AG08396 (cell line): ENCODE results near the gene CFAP68.

ENCODE experiments used
- DNase-seq: peaks from one replicate; pipeline ENCODE4 v3.0.0; 2012; ENCODE audit warnings: low spot score, mixed read lengths

CFAP68 gene, protein sequence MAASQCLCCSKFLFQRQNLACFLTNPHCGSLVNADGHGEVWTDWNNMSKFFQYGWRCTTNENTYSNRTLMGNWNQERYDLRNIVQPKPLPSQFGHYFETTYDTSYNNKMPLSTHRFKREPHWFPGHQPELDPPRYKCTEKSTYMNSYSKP

DNA sequence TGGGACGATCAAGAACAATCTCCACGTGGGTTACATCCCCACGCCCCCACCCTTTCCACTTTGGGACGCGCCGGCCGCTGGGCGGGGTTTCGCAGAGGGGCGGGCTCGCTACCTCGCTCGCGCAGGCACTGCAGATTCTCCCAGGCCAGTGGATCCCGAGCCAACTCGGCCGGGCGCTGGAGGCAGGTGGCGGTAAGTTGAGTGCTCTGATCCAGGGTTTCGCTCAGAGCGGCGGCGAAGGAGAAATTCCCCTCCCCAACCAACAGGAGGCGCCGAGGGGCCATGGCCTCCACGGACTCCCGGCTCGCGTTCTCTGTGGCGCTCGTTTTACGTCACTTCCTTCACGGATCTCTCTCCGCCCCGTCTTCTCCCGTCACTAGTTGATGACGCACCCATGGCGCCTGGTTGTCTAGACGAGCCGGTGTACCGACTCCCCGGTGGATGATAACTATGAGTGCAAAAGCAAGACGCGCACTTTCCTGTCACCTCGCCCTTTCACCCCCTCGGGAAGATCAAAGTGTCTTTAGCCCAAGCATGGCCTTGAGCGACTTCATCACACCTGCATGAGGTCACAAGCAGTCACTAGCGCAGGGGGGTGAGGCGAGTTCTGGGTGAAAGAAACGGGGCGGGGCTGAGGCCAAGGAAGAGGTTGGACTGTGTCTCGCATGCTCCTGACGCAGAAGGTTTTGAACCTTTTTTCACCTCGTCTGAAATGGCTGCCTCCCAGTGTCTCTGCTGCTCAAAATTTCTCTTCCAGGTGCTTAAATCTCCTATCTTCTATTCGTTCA lies at the start of gene CFAP68, which contains the start of gene FDXACB1:
Gene CFAP68 (plus strand): TSS at position 693 of the 788 bp plus-strand sequence. CDS start 20 bp downstream, at position 713.
Gene FDXACB1 (minus strand): TSS at position 317 of the 788 bp plus-strand sequence. CDS start 33 bp downstream, at position 284.
- DNase-seq: peak; percentile 95

DNA sequence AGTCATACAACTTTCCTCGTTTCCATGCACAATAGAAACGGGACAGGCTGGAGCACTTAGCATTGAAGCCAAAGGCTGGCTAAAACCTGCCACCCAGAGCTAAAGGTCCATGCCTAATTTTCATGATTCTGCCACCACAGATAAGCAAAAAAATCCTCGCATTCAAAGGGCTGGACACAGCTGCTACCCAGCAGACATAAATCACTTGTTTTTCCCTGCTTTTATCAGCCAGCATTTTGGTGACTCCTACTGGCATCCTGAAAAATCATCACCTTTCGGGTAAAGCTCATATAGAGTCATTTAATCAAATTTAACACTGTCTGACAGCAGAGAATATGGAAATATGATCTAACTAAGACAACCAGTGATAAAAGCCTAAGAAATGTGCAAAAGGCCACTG lies 45.8 kb upstream of the CFAP68 start:
- no peak for DNase-seq

DNA sequence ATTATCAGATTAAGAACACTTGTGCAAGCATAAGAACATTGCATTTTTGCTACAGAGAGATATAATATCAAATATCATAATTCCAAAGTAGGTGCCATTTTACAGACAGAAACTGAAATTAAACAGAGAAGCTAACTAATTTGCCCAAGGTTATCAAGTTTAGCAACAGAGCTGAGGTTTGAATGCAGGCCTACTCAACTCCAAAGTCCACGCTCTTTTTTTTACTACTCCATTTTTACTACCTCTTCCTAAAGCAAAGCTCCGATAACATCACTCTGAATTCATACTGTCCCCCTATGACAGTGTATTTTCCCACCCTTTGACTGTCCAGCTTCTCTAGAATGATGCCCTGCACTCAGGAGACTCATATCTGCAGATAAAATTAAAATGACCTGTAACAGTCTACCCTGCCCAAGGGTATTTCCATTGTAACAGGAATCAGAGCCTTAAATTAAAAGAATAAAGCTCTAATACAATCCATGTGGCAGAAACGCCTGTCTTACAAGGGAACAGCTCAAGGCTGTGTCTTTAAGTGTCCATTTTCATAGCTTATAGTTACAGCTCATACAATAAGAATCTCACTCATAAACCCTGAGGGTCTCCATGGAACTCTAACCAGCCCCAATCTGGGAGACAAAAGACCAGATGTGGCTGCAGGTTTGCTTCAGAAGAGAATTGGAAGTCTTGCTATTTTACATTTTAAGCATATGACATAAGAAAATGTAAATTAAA lies 44.7 kb upstream of the CFAP68 start:
- DNase-seq: no peak

DNA sequence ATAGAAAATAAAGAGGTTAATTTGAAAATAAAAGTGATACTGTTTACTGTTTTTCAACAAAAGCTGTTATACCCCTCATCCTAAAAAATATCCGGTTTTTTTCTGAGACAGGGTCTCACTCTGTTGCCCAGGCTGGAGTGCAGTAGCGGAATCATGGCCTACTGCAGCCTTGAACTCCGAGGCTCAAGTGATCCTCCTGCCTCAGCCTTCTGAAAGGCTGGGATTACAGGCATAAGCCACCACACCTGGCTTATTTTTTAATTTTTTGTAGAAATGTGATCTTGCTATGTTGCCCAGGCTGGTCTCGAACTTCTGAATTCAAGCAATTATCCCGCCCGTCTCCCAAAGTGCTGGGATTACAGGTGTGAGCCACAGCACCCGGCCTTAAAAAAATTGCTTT lies 43.7 kb upstream of the CFAP68 start:
- DNase-seq: no peak

DNA sequence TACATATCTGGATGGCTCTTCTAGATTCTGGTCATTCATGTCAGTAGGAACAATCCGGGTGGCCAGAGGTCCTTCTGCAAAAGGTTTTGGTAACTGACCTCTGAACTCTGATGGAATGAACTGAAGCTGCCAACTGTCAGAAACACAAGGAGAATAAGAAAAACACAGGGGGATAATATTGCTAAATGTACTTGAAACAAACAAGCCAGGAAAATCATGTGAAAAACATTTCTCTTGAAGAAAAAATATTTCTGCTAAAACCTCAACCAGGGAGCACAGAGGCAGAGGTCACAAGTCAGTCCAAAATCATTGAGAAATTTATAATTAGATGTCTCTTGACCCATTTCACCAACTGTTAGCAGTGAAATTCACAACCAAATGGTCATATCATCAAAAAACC lies 43.2 kb upstream of the CFAP68 start:
- DNase-seq: no peak

DNA sequence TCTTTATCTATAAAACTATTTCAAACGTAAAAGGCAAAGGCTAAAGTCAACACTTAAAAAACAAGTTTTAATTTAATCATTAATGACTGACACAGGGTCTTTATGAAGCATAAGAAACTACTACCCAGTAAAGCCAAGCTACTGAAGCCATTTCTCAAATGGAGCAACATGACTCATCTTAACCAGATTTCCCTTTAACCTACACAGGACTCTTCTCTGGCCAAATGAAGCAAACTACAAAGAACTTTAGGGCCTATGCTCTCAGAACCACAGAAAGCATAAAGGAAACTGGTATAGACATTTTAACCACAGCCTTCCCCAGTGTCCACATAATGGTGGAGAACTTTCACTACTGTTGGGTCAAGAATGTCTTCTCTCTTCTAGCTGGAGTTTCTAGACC lies 42.6 kb upstream of the CFAP68 start:
- DNase-seq: no peak

DNA sequence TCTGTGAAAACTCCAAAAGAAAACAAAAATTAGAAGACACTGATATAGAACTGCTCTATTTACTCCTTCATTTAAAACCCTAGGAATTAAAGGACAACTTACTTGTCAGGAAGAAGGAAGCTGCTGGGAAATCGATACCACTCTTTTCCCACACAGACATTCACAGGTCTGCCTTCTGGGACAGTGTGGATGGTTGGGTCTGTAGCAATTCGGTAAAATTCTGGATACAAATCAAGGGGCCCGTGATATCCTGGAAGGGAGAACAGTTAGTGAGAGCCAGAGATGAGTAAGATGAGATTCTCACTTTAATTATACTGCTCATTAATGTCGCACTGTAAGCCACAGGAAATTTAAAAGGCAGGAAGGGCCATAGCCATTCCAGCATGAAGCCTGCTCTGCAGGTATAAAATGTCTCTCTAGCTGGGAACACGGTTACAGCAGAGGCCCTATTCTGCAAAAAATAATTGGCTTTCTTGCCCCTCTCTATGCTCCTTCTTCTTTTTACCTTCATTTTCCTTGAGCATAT lies 41.9 kb upstream of the CFAP68 start:
- no peak for DNase-seq

DNA sequence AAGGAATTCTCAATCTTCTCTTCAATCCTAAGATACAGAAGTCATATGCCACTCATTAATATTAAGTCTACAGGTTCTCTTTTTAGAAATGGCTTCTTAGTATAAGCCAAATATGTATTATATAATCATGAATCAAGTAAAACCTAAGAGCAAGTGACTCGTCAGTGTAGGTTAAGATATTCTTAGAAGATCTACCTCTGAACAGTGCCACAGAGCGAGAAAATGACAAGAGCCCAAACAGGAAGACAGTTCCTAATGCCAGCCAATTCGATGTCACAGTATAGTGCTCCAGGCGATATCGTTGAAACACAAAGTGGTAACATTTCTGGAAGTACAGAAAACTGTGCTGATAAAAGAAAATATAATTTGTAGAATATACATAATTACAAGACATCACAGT lies 41.3 kb upstream of the CFAP68 start:
- DNase-seq: no peak

DNA sequence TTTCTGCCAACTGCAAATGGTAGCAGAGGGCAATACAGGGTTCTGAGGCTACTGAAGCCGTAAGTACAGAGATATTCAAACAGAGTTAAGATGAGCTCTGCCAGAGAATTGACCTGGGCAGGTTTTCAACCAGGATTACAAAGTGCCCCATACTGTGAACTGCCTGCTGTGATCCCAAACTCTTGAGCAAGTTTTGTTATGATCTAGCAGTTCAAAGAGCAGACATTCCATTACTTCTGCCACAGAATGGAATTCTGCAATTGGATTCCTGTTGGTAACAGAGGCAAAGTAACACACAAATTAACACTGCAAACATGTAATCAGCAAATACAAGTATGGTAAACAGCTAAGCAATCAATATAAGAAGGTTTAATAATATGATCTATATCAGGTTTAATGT lies 39.2 kb upstream of the CFAP68 start:
- DNase-seq: no peak

DNA sequence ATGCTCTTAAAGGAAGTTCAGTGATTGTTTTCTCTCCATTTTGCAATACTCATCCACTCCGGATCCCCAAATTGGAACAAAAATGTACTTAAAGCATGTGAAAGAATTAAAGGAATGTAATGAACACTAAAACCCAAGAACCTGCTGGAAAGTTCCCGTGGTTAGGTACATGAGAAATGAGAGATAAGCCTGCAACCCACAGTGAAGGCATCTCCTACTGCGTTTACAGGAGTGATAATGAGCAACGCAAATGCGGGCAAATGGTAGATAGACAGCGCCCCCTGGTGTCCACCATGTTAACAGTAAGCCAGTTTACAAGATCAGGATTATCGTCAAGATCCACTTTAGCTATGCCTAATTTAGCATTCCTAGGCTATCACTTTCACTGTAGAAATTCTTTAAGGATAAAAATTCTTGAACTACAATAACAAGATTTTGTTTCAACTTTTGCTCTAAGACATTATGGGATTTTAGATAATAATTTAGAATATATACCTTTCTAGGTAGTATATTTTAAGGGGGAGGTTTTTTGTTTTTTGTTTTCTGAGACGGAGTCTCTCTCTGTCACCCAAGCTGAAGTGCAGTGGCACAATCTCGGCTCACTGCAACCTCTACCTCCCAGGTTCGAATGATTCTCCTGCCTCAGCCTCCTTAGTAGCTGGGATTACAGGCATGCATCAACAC lies 37.8 kb upstream of the CFAP68 start:
- DNase-seq: peak; percentile 66

DNA sequence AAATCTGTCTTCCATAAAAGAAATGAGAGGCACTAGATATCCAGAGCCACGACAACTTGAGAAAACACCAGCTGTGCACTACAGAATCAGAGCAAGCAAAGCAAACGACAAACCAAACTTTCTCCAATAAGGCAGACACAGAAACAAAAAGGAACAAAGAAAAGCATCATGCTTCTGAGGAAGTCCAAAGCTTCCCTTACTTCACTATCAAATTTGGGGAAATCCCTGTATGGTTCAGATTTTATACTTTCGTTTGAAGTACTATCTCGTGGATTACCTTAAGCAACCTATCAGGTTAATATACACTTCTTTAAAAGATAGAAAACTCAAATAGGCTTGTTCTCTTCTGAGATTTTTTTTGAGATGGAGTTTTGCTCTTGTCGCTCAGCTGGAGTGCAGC lies 35.7 kb upstream of the CFAP68 start:
- no peak for DNase-seq

DNA sequence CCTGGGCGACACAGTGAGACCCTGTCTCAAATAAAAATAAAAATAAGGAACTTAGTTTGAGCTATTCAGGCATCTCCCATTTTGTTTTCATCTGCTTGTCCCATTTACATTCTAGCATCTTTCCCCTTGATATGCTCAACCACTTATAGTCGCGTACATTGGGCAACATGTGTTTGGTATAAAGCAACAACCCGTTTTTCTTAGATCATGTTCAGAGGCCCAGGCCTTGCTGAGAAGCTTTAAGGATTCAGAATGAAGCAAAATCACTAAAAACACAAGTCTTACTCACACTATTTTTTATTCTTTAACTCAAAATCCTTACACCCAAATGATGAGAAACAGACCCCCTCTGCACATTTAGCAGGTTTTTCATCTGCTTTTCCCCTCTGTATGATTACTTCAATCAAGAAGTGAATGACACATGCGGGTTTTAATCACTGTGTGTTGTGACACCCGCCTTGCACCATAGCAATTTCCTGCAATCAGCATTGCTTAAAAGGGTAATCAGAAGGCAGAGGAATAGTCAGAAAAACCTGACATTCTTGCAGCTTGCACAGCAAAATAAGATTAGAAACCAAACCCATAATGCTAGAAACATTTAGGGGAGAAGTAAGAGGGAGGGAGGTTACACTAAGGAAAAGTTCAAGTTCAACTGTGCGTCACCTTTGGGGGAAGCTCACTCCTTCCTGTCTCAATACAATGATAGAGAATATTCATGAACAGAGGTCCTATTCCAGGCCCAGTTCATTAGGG lies 33.9 kb upstream of the CFAP68 start:
- no peak for DNase-seq

DNA sequence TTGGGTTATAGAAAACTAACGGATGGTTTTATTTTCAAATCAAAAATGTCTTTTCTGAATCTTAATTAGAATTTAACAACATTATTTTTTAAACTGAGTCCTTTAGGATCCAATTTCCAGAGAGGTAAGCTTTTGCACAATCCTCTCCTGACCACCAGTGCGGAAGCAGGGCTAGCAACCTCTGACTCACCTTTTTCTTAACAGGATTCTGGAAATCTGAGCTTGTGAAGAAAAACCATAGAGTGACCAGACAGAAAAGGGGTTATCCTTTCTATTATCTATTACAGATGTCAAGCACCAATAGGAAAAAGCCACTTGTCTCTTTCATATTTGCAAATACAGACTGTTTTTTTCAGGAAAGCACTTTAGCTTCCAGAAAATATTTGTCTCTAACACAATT lies 33.3 kb upstream of the CFAP68 start:
- peak; percentile 13 for DNase-seq

DNA sequence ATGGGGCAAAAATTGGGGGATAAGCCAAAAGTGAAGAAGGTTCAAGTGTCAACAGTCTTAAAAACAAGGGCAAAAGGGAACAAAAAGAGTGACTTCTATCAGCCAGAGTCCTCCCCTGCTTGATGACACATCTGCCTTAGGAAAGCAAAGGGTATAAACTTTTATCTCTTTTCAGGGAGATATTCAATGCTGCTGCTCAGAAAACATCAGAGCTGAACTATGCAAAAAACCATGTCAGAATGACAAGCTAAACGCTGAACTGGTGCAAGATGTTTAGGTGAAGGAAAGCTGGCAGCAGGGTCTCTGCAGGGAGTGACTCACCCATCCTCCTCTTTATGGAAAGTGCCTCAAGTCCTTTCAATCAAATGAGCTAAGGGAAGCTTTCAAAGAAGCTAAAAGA lies 32.7 kb upstream of the CFAP68 start:
- DNase-seq: peak; percentile 55

DNA sequence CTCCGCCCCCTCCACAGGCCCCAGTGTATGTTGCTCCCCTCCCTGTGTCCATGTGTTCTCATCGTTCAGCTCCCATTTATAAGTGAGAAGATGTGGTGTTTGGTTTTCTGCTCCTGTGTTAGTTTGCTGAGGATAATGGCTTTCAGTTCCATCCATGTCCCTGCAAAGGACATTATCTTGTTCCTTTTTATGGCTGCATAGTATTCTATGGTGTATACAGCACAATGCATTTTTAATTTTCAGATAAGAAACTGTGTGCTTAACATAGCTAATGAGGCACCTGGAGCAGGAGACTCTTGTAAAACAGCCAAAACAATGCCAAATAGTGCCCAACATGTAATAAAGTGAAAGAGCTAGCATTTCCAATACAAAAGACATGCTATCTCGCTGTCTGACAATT lies 29.7 kb upstream of the CFAP68 start:
- DNase-seq: no peak

DNA sequence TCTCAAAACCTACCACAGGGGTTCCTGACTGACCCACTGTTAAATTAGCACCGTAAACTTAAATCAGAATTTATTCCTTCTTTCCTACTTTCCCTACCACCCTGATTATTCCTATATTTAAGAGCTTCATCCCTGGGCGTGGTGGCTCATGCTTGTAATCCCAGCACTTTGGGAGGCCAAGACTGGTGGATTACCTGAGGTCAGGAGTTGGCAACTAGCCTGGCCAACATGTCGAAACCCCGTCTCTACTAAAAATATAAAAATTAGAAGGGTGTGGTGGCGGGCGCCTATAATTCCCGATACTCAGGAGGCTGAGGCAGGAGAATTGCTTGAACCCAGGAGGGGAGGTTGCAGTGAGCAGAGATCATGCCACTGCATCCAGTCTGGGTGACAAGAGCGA lies 28.3 kb upstream of the CFAP68 start:
- DNase-seq: no peak

DNA sequence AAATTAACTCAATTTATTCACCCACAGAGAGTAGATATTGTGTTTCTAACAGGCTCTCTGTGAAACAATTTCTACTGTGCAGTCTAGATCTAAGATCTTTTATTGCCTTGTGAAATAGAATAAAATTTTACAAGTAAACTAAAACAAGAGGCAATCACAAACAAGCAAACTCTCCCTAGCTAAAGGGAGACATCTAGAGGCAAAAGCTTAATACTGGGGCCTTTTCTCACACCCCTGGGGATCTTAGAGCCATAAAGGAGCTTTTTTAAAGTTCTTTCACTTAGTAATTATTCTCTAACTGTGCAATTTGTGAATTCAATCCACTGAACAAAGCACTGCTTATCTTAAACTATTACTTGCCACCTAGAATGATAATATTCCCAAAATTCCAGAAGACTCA lies 27.7 kb upstream of the CFAP68 start:
- peak; percentile 31 for DNase-seq

DNA sequence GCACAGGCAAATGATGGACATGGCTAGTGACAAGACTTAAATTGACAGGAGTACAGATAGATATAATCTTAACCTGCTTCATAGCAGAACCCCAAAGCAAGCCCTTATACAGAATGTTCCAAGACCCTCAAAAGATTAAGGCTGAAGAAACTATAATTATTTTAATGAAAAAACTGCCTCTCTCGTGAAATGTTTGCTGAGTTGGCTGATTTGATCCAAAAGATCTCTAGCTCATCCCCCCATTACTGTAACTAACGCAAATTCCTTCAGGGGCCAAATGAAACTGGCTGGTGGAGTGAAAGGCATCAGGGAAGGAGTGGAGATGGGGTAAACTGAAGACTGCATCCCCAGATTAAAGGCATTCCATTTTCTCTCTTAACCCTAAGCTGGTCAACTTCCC lies 27.2 kb upstream of the CFAP68 start:
- no peak for DNase-seq

DNA sequence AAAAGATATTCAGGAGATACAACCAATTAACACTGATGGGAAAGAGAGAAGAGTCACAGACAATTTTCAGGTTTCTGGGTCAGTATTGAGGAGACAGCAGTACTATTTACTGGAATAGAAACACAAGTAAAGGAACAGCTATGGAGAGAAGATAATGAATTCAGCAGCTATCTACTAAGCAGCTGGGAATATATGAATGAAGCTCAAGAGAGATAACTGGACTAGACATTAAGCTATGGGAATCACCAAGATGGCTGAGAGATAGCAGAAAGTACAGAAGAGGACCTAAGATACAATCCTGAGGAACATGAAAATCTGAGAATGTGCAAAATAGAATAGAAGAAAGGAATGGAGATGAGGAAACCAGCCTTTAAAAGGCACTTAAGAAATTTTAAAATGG lies 23.8 kb upstream of the CFAP68 start:
- no peak for DNase-seq

DNA sequence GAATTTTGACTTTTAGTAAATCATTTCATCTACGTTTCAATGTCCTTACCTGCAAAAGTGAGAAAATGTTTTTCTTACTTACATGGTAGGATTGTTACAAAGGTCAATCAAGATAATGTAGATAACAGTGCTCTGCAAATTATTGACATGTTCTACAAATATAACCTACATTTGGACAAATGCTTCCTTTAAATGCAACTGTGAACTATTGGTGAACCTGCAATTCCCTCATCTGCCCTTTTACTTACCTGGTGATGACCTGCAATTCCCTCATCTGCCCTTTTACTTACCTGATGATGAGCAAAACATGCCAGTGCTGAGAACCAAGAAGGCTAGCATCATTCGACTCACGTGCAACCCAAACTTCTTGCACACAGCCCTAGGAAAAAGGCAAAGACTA lies 19.1 kb upstream of the CFAP68 start:
- DNase-seq: no peak

DNA sequence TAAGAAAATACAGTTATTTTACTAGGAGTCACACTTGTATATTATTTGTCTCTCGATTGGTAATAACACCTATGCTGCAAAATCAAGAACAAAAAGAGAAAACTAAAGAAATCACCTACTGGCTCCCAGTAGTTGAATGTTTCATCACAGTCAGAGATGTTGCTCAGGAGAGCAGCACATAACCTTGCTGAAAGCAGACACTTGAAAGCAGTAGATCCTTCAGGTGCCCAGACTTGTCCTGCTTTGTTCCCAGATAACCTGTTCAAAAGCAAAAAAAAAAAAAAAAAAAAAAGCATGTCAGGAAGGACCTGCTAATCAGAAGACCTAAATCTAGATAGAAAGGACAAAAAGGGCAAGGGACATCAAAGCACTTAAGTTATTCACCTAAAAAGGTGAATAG lies 9.2 kb upstream of the CFAP68 start:
- DNase-seq: no peak

DNA sequence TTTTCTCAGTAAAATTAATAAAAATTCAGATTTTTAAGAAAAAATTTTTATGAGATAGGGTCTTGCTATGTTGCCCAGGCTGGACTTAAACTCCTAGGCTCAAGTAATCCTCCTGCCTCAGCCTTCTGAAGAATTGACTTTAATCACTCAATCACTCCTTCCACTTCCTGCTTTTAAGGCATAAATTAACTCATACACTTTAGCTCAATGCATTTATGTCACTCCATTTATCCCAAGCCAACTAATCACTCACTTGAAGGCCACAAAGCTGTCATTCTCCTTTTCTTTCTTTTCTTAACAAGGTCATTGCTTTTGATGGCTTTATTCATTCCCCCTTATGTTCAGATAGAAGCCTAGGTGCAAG lies 8.8 kb upstream of the CFAP68 start:
- DNase-seq: no peak
